Pons (tissue), 1 donor: ENCODE data around the gene BMPR1B.

Experiments used
- DNase-seq: peaks from one replicate; pipeline ENCODE4 v3.0.0-alpha.2; 2016; ENCODE audit warnings: low spot score

BMPR1B gene

DNA sequence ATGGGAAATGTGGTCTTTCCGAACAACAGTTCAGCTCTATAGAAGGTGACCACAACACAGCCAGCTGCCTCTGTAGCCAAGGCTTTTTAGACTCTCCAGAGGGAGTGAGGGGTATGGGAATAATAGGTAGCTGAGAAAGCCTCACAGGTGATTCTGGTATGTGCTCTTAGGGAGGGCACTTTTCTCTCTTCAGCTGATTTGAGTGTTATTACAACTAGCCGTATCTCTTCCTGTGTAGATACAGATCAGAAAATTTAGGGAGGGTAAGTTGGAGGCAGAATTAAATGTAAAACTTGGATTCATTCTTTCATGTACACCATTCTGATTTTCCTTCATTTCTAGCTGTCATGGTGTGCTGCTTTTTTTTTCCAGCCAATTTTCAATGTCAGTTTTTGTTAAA lies 154.9 kb downstream of the BMPR1B start:
- no peak for DNase-seq

DNA sequence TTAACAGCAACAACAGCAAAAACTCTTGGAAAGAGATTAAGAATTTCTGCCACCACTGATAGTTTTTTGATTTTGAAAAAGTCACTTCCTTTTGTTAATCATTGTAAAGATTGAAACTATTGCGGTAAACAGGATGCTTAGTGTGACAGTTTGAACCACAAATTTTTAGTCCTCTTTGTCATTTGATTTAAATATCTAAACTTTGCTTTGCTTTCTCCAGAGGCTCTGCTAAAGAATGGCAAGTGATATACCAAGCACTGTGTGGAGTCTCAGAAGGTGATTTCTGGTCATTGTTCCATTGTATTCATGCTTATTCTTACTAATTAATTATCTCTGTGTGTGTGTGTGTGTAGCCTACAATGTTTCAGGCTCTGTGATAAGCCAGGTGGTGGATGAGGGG lies 155.6 kb downstream of the BMPR1B start:
- no peak for DNase-seq

DNA sequence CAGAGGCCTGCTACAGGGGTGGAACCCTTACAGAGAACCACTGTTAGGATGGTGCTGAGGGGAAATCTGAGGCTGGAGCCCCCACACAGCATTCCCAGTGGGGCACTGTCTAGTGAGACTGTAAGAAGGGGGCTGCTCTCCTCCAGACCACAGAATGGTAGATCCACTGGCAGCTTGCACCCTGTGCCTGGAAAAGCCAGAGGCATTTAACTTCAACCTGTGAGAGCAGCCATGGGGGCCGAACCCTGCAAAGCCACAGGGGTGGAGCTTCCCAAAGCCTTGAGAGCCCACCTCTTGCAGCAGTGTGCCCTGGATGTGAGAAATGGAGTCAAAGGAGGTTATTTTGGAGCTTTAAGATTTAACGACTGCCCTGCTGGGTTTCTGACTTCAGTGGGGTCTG lies 159.4 kb downstream of the BMPR1B start:
- no peak for DNase-seq

DNA sequence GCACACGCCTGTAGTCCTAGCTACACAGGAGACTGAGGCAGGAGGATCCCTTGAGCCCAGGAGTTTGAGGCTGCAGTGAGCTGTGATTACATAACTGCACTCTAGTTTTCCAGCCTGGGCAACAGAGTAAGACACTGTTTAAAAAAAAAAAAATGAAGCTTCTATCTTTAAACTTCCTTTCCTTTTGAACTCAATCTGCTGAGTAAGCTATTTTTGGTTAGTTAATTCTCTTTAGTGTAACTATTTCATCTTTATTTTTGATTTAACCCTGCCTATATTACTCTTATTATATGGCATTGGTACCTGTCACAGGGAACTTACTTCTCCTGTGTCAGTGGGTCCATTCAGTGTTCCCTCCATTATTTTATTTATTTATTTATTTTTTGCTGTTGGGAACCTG lies 160.8 kb downstream of the BMPR1B start:
- no peak for DNase-seq

DNA sequence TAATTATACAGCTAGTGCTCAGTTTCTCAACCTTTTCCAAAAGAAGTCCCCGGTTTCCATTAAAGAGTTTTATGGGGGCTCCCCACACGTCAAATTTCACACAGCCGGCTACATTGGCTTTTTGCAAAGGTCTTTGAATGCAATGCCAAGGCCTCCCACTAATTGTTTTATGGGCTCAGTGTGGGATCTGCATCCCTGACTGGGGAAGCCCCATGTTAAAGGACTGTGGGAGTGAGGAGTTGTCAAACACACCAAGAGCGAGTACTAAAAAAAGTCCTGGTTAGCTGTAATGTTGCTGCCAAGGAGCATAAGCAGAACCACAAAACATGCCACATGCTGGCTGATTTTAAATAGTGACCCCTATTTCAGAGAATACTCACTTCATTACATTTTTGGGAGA lies 162.6 kb downstream of the BMPR1B start:
- DNase-seq = no peak

DNA sequence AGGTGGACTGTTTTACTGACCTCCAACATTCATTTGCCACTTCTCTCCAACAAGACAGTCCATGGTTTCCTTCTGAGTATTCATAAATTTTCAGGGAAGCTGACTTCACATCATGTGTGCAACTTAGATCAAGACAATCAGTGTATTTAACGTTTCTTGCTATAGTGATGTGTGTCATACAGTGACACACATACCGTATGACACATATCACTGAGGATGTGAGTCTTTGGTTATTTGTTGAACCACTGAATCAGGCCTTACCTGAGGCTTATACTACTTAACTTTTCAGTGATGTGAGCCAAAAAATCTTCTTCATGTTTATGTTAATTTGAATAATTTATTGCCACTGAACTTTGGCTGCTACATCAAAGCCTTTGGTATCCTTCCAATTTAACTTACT lies 166.8 kb downstream of the BMPR1B start:
- no peak for DNase-seq

DNA sequence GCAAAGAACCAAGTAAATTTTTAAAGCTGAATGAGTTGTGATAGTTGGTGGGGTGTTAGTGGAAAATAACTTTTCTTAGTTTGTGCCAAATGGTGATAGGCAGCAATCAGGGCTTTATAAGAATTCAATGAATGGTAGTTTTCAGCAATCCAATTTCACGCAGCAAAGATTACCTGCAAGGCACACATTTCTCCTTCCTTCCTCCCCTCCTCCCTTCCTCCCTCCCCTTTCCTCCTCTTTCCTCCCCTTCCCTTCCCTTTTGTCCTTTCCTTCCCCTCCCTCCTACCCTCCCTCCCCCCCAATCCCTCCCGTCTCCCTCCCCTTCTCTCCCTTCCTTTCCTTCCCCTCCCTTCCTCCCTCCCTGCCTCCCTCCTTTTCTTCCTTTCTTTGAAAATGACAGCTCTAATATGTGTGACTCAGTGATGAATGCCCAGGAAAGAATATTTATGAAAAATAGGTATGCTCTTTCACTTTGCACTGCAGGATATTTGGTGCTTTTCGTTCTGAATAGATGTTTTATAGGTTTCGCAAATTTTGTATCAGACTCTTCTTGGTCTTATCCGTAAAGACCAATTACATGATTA lies 168.1 kb downstream of the BMPR1B start:
- no peak for DNase-seq

DNA sequence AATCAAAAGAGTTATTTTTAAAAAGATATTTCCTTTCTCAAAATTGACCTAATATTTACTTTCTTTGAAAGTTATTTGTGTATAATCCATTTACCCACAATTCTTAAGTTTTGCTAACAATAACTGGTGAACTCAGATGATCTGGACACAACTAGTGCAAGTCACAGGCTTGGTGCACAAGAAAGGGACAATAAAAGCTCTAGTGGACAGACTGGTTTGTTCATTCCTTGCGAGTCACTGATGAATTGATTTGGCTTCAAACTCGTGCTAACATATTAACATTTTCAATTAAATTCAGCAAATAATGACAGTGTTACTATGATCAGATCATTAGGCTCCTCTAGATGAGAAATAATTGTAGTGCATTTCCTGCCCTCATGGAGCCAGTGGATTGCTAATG lies 169.2 kb downstream of the BMPR1B start:
- DNase-seq = no peak

DNA sequence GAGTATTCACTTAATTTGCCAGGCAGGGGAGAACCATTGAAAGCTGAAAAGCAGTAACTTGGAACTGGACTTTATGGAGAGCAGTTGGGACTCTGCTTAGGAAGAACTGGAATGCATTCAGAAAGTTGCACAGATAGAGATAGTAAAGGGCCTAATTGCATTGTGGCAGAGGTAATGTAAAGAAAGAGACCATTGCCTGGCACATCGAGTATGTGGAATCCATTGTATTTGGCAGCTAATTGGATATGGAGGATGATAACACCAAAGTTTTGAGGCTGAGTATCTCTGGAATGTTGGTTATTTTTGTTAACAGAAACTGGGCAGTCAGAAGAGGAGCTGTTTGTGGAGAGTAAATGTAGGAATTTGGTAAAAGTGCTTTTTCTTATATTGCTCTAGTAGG lies 169.9 kb downstream of the BMPR1B start:
- DNase-seq = no peak

DNA sequence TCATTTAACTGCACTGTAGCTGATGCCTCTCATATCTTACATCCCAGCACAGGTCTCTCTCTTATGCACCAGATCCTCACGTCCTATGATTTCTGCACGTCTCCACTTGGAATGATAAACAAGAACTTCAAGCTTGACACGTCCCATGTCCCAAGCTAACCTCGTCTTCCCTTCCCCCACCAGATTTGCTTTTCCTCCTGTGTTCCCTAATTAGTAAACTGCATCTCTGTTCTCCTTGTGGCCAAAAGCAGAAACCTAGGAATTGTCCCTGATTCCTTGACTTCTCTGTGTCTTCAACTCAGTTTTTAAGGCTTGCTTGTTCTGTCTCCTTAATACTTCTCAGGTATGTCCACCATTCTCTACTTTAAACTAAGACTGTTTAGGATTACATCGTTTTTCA lies 171.9 kb downstream of the BMPR1B start:
- DNase-seq = no peak

DNA sequence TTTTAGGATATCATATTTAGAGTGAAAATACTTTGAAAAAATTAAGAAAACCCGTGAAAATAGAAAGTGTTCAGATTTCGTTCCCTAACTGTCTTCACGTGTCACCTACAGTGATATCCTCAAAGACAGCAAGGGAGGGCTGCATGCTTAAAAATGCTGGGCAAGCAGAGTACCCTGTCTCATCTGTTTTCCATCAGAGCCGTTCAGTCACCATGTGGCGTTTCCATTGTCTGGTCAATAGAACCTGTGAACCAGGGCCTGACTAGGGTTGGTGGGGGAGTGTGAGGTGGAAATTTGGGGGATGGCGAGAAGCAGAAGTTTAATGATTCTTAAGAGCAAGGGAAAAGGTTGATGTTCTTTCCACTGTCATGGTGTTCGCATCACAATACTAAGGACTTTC lies 173.9 kb downstream of the BMPR1B start:
- no peak for DNase-seq

DNA sequence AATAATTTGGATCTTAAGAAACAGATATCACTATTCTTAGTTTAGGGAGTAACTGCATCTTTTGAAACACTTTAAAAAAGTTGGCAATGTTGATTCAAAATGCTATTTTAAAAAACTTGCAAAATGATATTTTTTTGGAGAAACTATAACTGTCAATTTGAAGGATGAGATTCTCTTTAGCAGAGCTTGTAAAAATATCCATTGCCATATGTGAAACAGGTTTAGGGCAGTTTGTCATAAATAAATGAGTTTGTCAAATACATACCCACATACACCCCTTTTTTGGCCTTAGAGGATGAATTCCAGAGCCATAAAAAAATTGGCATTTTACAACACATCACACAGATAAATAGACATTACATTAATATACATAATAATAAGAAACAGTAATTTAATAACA lies 174.6 kb downstream of the BMPR1B start:
- no peak for DNase-seq

DNA sequence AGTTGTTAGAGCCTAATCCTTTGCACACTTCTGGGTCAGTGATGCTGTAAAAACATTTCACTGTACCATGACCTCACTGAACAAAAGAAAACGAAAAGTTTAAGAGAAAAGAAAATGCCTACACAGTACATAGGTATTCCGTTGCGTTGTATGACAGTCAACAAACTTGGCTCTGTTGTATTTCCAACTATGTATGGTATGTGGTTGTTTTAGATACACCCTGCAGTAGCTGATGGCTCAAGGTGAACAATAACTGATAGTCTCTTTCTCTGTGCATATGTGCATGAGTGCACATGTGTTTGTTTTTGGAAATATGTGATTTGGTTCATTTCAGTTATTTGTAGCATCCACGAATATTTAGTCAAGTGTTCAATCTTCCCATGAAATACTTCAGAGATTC lies 176.0 kb downstream of the BMPR1B start:
- DNase-seq = no peak

DNA sequence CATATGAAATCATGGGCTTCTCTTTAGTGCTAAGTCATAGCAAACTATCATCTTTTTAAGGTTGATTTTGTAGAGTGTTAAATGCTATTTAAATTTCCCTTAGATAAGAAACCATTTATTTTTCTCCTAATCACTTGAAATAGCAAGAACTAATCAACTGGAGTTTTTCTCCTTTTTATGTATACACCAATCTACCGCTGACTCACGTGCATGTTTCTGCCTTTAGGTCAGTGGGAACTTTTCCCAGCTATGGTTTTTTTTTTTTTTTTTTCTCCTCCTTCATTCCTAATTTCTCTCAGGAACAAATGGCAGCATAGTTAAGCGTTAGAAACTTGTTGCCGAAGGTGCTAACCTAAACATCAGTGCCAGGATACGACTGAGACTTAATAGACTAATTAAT lies 176.4 kb downstream of the BMPR1B start:
- no peak for DNase-seq

DNA sequence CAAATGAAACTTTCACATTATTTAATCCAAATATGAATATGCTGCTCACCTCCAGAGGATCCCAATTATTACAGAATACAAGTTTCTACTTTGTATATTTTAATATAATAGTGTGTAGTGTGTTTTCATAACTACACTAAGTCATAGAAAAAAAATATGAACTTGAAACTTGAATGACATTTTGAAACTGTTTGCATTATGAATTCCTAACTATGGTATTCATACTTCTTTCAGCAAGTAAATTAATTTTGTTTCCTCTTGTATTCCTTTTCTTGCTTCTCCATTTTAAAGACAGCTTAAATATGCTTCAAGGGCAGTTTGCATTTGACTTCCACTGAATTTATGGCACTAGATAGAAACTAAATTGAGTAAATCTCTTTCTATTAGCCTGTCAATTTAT lies 177.1 kb downstream of the BMPR1B start:
- no peak for DNase-seq

DNA sequence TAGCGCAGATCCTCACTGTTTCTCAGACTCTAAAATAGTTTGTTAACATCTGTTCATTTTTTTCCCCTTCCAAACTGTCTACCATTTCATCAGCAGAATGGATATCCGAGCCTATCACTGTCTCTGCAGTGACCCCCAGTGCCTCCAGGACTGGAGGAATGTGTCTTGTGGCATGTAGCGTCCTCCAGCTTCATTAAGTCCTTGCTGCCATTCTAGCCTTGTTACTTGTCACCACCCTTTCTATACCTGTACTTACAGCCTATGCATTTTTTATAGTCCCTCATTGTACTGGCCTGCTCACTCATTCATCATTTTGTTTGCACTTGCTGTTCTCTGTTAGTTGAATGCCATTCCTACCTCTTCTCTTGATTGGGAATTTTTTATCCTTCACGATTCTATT lies 179.1 kb downstream of the BMPR1B start:
- DNase-seq = no peak

DNA sequence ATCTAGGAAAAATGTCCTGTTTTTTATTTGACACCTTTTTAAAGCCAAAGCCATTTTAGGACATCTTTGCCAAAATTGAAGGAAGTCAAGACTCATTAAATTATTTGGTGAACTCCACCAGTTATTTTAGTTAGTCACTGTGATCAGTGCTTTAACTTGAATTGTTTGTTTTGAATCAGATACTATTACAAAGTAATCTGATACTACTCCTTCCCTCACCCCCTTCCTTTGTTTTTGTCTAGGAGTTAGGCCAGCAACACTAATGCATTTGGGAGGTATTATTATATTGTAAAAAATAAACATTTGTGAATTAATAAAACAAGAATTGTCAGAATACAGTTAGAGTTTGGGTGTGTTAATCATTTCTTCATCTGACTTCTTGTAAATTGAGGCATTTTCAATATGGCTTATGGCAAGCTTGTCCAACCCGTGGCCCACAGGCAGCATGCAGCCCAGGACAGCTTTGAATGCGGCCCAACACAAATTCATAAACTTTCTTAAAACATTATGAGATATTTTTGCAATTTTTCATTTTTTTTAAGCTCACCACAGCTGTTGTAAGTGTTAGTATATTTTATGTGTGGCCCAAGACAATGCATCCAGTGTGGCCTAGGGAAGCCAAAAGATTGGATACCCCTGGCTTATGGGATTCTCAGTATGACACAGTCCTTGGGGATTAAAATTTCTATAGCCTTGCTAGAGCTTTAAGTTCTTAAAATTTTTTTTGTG lies 182.2 kb downstream of the BMPR1B start:
- DNase-seq = no peak

DNA sequence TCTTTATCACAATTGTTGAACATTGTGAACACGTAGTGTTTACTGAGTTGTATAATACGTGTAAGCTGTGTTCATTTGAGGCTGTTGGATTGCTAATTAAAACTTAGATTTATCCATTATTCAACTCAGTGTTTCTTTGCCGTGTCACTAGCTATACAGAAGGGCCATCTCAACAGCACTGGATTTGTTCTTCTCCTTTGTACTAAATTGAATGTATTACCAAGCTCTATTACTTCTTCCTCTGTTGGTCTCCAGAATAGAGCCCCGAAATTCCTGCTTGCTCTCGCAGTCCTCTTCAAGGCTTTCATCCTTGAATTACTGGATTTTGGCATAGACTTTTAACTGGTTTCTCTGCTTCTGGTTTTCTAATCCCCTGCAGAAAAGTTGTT lies 182.8 kb downstream of the BMPR1B start:
- no peak for DNase-seq

DNA sequence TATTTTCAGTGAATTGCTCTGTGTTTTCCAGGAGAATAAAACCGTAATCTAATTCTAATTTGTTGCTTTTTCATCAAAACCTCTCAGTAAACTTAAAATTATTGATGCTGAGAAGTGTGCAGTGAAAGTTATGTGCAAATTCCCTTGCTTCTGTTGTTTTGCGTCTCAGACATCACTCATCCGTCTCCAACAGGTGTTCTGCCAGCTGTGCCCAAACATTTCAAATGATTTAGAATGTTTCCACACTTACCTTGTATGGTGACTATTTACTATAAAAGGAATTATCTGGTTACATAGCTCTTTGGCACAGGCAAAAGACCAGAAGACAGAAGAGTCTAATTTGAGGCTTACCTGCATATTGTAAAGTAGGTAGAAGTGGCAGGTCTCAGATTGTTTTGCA lies 184.0 kb downstream of the BMPR1B start:
- no peak for DNase-seq

DNA sequence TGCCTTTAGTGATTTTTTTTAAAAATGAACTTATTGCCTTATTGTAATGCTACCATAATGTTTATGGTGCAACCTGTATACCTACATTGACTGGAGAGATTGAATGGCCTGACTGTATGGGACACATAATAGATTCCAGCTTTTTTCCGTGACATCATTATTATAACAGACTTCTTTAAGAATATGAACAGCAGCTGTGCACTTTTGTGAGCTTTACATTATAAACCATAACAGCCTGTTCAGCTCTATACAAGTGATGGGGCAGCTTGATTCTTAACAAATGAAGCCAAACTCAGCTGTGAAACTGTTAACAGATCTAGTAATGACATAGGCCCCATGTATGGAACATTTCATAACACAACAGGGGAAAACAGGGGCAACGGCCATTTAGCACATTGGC lies 187.0 kb downstream of the BMPR1B start:
- DNase-seq = no peak

DNA sequence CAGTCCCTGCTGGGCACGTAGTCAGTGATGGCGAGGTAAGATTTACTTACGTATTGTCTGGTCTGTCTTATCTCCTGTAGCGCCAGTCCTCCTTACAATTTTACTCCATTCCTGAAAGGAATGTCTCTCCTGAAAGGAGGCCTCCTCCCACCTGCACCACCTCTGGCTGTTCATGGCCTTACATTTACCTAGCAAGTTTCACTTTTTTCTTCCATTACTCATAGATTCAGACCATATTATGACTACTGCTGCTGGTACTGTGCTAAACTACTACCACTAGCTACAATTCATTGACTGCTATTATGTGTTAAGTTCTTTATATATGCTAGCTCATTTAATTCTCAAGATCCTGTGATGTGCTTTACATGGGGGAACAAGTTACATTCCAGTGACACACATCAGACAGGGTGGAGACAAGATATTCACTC lies 189.9 kb downstream of the BMPR1B start:
- DNase-seq = no peak

DNA sequence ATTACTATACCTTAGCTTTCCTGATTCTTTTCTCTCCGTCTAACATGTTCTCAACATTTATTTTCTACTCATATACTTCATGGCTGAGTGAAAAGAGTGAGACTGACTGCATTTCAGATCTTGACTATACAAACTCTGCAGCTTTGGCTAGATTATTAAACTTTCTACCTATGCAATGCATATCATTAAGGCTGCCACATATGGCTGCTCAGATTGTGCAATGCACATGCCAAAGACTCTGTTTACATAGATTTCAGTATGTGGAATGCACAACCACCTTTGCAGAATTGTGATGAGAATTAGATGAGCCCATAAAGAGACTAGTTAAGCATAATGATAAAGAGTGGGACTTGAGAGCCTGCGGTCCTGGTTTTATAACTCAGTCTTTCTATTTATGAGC lies 196.5 kb downstream of the BMPR1B start:
- DNase-seq = no peak

DNA sequence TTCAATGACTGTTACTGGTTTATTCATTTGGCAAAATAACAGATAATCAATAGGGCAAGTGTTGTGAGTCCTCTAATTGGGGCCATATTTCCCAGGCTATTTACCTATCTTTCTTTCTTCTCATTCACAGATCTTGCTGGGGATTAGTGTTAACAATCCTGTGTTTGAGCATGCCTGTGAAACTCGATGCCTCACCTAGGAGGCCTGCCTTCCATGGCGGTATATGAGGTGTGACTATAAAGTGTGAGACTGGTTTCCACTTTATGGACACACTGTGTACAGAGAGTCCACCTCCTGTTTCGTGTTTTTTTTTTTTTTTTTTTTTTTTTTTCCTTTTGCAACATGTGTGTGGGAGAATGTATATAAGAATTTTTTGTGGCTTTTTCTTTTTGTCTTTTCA lies 199.3 kb downstream of the BMPR1B start:
- no peak for DNase-seq

DNA sequence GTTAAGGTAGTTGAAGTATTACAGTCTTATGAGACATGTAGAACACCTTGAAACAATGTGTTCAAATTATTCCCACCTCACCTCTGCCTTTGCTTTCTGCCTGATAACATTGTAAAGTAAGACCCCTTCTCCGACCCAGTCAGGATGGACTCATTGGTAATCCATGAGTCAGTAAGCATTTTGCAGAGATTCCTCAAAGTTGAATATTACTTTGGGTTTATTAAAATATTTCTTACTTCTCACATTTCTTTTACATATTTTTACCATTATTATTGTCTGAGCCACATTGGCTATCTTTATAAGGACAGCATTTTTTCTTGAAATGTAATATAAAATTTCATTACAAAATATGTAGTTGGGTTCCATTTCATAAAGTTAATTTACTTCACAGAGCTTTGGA lies 201.6 kb downstream of the BMPR1B start:
- no peak for DNase-seq
